Breast epithelium (tissue), 4 donors: Measurements from ENCODE around the gene HDAC4. TPM values are rescaled to one million over a fixed set of nuclear protein-coding genes. Genes with fewer than 3 reads are reported as not detected.
A peak's percentile ranks its signal among the peaks of the same experiment; 100 is the strongest.

Source experiments
- DNase-seq, 2 donors: peaks; one replicate each; pipeline ENCODE4 v3.0.0-alpha.2; 2019; ENCODE audit warnings: low spot score in 2 of 2
- H3K27ac ChIP-seq, 2 donors: fragments of 200-600 bp; sonication (generic) in 1 of 2; one replicate each; pipeline ENCODE4 v1.5.1; 2016 to 2019; ENCODE audit warnings: mild to moderate bottlenecking in 1 of 2
- H3K27me3 ChIP-seq, 2 donors: fragments of 200-600 bp; sonication (generic) in 1 of 2; one replicate each; pipeline versions ENCODE4 v1.5.1 to v1.6.0; 2017 to 2019; ENCODE audit warnings: control low read depth in 1 of 2, mild to moderate bottlenecking in 1 of 2
- H3K36me3 ChIP-seq: fragments of 200-600 bp; one replicate; pipeline ENCODE4 v1.5.1; 2019
- H3K4me1 ChIP-seq, 2 donors: fragments of 200-600 bp; sonication (generic); one replicate each; pipeline ENCODE4 v1.5.1; 2016 to 2019; ENCODE audit warnings: control low read depth in 1 of 2
- H3K4me3 ChIP-seq, 3 donors: fragments of 200-600 bp; sonication (generic); 1 replicate in 2 of 3; 2 replicates in 1 of 3; pipeline ENCODE4 v1.5.1; 2016 to 2019; ENCODE audit warnings: mild to moderate bottlenecking in 3 of 3, moderate library complexity in 2 of 3
- H3K9me3 ChIP-seq, 2 donors: fragments of 200-600 bp; sonication (generic) in 1 of 2; one replicate each; pipeline ENCODE4 v1.5.1; 2016 to 2019; ENCODE audit warnings: control low read depth in 1 of 2
- POLR2A ChIP-seq: fragments of 450-650 bp; IDR thresholded peaks from one replicate; pipeline ENCODE4 v1.6.1; 2016; ENCODE audit warnings: antibody characterized with exemption, mild to moderate bottlenecking, moderate library complexity
- POLR2AphosphoS5 ChIP-seq, 3 donors: sonication (generic); formaldehyde crosslinking; IDR thresholded peaks; one replicate each; pipeline ENCODE4 v1.6.1; 2017; ENCODE audit warnings: antibody characterized with exemption in 3 of 3
- intact Hi-C: fragments of 100-400 bp; cut with DNase I; formaldehyde crosslinking; loops from one replicate; pipeline ENCODE4 v1.15.1; 2023; ENCODE audit warnings: low total_unique reads
- total RNA-seq, 3 donors: library from RNA; depleted of rRNA; stranded (reverse); fragments of >200 nt; gene quantifications; one replicate each; pipeline ENCODE4 v1.1.0, GENCODE V29; 2016
- TF ChIP-seq, protein P1 (sequence below), 3 donors: fragments of 450-650 bp; IDR thresholded peaks; one replicate each; pipeline ENCODE4 v1.5.1; 2016 to 2017; ENCODE audit warnings: antibody characterized with exemption in 3 of 3, mild to moderate bottlenecking in 3 of 3, moderate library complexity in 3 of 3

The HDAC4 gene
- total RNA-seq, 3 donors from 2014 or later: 20.3 to 36.0 (median 32.8) TPM

DNA sequence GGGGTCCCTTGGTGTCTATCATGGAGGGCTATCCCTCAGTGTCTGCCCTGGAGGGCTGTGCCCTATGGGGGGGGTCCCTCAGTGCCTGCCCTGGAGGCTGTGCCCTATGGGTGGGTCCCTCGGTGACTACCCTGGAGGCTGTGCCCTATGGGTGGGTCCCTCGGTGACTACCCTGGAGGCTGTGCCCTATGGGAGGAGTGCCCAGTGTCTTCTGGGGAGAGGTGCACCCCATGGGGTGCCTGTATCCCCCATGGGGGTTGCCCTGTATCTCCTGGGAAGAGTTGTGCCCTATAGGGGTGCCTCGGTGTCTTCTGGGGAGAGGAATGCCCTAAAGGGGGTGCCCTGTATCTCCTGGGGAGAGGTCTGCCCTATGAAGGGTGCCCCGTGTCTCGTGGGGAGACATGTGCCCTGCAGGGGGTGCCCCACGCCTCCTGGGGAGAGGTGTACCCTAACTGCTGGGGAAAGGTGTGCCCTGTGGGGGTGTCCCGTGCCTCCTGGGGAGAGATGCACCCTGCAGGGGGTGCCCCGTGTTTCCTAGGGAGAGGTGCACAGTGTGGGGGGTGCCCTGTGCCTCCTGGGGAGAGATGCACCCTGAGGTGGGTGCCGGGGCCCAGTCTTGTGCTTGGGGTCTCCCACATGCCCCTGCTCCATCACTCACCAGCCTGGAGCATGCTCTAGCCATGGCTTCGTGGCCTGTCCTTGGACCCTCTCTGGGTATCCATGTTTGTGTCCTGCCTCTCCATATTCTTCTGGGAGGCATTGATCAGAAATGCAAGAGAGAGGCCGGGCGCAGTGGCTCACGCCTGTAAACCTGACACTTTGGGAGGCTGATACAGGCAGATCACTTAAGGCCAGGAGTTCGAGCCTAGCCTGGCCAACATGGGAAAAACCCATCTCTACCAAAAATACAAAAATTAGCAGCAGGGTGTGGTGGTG, 215.6 kb downstream of the HDAC4 start:
- Histone ChIP-seq H3K4me3 (no peak overlapping the region), H3K9me3 (peaks cover 5 to 6% of the 10 kb centered on the region in 2 donors), H3K27ac (no peak overlapping the region), H3K4me1 (no peaks in the 10 kb centered on the region), H3K27me3 (no peaks in the 10 kb centered on the region), H3K36me3 (peaks cover 10% of the 10 kb centered on the region)
- intact Hi-C loops: no loop called here
- TF ChIP-seq POLR2AphosphoS5 (IDR thresholded peaks at IDR 0.05) (no peak), POLR2A (no peak)
- TF ChIP-seq, protein P1, sequence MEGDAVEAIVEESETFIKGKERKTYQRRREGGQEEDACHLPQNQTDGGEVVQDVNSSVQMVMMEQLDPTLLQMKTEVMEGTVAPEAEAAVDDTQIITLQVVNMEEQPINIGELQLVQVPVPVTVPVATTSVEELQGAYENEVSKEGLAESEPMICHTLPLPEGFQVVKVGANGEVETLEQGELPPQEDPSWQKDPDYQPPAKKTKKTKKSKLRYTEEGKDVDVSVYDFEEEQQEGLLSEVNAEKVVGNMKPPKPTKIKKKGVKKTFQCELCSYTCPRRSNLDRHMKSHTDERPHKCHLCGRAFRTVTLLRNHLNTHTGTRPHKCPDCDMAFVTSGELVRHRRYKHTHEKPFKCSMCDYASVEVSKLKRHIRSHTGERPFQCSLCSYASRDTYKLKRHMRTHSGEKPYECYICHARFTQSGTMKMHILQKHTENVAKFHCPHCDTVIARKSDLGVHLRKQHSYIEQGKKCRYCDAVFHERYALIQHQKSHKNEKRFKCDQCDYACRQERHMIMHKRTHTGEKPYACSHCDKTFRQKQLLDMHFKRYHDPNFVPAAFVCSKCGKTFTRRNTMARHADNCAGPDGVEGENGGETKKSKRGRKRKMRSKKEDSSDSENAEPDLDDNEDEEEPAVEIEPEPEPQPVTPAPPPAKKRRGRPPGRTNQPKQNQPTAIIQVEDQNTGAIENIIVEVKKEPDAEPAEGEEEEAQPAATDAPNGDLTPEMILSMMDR (IDR thresholded peaks at IDR 0.05): no peak
- DNase-seq: peak in 1 of 2 donors; percentile 40

DNA sequence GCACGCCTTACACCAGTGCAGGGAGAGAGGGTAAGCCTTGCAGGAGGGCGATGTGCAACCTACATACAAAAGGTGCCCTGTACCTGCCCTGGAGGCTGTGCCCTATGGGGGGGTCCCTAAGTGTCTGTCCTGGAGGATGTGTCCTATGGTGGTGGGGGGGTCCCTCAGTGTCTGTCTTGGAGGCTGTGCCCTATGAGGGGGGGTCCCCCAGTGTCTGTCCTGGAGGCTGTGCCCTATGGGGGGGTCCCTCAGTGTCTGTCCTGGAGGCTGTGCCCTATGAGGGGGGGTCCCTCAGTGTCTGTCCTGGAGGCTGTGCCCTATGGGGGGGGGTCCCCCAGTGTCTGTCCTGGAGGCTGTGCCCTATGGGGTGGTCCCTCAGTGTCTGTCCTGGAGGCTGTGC, 216.6 kb downstream of the HDAC4 start:
- Histone ChIP-seq H3K4me1 (no peaks in the 10 kb centered on the region), H3K9me3 (peaks cover 5 to 6% of the 10 kb centered on the region in 2 donors), H3K27ac (no peak overlapping the region), H3K36me3 (peaks cover 8% of the 10 kb centered on the region), H3K4me3 (no peak overlapping the region), H3K27me3 (no peaks in the 10 kb centered on the region)
- intact Hi-C loops: no loop called here
- DNase-seq: no peak
- TF ChIP-seq, protein P1 (IDR thresholded peaks at IDR 0.05): no peak

DNA sequence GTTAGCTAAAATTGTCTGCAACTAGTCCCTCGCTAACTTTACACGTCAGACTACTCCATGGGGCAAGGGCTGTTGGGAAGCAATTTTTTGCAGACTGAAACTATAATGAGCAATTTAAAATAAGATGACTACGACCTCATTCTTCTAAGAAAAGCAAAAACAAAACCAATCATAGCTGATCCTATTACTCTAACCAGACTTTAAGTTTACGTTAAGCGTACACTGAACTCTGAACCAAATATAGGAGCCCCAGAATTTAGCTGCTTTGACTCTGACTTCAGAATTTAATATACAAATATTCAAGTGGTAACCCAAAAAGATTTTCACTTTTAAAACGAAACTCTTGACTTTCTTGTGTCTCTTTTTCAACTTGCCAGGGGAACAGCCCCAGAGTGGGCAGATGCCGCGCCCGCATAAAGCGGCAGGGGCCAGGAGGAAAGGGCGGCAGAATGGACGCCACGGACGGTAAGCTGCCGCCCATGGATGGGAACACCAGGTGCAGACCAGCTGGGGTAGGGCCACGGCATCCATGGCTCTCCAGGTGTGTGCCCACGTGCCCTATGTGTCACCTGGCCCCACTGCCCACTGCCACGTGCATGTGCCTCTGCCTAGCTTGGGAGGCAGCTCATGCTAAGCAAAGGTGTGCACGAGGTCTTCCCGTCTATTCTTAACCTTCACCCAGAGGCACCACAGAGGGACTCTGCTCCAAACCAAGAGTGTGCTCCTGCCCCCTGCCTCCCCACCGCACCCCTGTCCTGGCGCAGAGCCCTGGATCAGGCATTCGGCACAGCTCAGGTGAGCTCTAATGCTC, 217.6 kb downstream of the HDAC4 start:
- intact Hi-C loops: no loop called here
- TF ChIP-seq POLR2AphosphoS5 (IDR thresholded peaks at IDR 0.05): no peak
- TF ChIP-seq POLR2A: no peak
- TF ChIP-seq, protein P1 (IDR thresholded peaks at IDR 0.05): no peak

DNA sequence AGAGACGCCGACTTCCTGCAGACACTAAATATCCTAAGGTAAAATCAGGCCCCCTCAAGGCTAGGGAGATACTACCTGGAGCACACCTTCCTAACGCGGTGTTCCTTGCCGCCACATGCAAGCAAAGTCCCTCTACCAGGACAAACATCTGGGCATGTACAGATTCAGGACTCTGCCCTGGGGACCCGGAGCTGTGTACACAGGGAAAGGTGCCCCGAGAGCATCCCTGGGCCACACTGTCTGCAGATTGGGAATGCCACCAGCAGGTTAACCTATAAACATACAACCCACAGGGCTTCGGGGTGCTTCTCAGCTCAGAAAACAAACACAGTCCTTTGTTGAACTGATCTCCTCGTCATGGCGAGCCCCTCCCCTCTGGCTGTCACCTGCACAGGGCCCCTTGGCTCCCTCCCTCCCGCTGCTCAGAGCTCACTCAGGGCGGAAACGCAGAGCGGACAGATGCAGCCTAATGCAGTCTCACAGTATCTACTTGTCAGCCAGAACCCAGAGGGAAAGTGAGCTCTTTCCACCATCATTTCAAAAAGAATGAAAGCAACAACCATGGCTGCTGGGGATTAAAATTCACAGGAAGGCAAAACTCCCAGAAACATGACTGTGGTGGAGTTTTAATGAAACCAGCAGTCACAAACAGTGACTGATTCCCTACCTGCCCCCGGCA, 218.8 kb downstream of the HDAC4 start:
- intact Hi-C loops: no loop called here

More for the DNA sequence above, 217.6 kb downstream of the HDAC4 start:
- peak in 1 of 2 donors; percentile 47 for DNase-seq
- Histone ChIP-seq H3K4me1 (no peaks in the 10 kb centered on the region), H3K4me3 (no peak overlapping the region), H3K27me3 (no peaks in the 10 kb centered on the region), H3K27ac (no peak overlapping the region), H3K9me3 (no peaks in the 10 kb centered on the region), H3K36me3 (no peaks in the 10 kb centered on the region)

More for the DNA sequence above, 218.8 kb downstream of the HDAC4 start:
- no peaks in the 10 kb centered on the region for H3K27me3 ChIP-seq
- H3K27ac ChIP-seq: no peak overlapping the region
- H3K4me3 ChIP-seq: no peak overlapping the region
- H3K36me3 ChIP-seq: no peaks in the 10 kb centered on the region
- H3K9me3 ChIP-seq: no peaks in the 10 kb centered on the region
- TF ChIP-seq, protein P1 (IDR thresholded peaks at IDR 0.05): no peak
- TF ChIP-seq POLR2AphosphoS5 (IDR thresholded peaks at IDR 0.05) (no peak), POLR2A (no peak)
- peak in 1 of 2 donors; percentile 51 for DNase-seq
- H3K4me1 ChIP-seq: no peaks in the 10 kb centered on the region
